Measurements from ENCODE around the gene GARIN5A.
"Not testable (repeated sequence)": the region's sequence is repeated elsewhere in the genome, so short reads cannot be mapped to it uniquely, and the experiment has no call there.

GARIN5A gene

DNA sequence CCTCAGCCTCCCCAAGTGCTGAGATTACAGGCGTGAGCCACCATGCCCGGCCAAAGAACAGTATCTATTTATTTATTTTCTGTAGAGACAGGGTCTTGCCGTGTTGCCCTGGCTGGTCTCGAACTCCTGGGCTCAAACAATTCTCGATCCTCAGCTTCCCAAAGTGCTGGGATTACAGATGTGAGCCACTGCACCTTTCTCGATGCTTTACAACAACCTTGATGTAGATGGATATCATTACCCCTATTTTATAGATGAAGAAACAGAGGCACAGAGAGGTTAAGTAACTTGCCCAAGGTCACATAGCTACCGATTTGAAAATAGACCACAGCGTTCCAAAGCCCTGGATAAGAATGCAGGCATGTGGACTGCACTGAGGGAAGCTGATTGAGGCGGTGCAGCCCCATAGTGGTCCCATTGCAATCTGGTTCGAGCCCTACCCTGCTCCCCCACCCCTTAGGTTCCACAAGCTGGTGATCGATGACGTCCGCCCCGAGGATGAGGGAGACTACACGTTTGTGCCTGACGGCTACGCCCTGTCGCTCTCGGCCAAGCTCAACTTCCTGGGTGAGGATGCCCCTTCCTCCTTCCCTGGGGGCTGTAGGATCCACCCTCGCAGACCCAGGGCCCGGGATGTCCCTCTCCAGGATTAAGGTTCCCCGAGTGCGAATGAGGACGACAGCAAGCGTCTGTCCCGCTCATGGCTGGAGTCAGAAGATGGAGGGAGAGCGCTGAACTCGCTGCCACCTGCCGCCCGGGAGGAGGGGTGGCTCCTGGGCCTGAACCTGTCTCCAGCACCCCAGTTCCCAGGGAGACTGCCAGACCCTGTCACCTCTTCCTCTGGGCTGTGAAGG lies 26.1 kb downstream of the GARIN5A start:
- Mint-ChIP-seq H3K4me3 (no peak overlapping the region), H3K27ac (no peak overlapping the region), H3K9me3 (ENCODE audit: low read depth) (no peaks in the 10 kb centered on the region), H3K4me1 (ENCODE audit: low read depth) (no peaks in the 10 kb centered on the region), H3K36me3 (no peaks in the 10 kb centered on the region), H3K27me3 (no peaks in the 10 kb centered on the region)

DNA sequence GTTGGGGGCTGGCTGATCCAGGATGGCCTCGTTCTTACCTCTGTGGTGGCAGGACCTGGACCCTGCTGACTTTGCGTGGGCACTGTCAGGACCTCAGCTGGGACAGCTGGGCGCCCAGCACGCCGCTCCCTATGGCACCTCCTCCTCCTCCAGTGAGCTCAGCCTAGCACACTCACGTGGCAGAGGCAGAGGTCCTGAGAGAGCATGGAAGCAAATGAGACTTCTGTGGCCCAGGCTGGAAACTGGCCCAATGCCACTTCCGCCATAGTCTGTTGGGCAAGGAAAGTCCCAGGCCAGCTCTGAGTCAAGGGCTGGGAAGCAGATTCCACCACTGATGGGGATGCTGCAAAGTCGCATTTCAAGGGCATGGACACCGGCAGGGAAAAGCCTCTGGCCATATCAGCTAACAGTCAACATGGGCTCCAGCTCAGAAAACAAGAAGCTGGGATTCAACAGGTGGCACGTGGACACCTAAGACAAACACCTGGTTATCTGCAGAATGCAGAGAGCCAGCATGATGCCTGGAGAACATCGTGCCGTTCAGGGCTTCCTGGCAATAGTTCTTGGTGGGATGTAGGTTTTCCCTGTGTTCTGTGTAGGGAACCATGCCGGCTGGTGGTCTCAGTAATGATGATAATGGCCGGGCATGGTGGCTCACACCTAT lies 27.3 kb downstream of the GARIN5A start:
- Mint-ChIP-seq H3K9me3 (ENCODE audit: low read depth) (no peaks in the 10 kb centered on the region), H3K36me3 (no peaks in the 10 kb centered on the region), H3K27me3 (peaks cover 2% of the 10 kb centered on the region), H3K27ac (no peak overlapping the region), H3K4me1 (ENCODE audit: low read depth) (no peaks in the 10 kb centered on the region), H3K4me3 (no peak overlapping the region)

DNA sequence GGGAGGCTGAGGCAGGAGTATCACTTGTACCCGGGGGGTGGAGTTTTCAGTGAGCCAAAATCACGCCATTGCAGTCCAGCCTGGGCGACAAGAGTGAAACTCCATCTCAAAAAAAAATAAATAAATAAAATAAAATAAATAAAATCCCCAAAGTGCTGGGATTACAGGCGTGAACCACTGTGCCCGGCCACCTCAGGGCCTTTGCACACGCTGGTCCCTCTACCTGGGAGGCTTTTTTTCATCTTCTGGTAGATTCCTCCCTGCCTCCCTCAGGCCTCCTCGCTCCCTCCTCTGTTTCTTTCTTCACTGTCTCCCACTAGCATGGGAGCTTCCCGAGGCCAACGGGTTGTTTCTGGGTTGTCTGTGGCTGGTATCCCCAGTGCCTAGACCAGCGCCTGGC lies 28.9 kb downstream of the GARIN5A start:
- no peak overlapping the region for H3K4me3 Mint-ChIP-seq
- peaks cover 5% of the 10 kb centered on the region for H3K27me3 Mint-ChIP-seq
- H3K4me1 Mint-ChIP-seq (ENCODE audit: low read depth) = no peaks in the 10 kb centered on the region
- H3K9me3 Mint-ChIP-seq (ENCODE audit: low read depth) = no peaks in the 10 kb centered on the region
- H3K36me3 Mint-ChIP-seq = no peaks in the 10 kb centered on the region
- no peak overlapping the region for H3K27ac Mint-ChIP-seq

DNA sequence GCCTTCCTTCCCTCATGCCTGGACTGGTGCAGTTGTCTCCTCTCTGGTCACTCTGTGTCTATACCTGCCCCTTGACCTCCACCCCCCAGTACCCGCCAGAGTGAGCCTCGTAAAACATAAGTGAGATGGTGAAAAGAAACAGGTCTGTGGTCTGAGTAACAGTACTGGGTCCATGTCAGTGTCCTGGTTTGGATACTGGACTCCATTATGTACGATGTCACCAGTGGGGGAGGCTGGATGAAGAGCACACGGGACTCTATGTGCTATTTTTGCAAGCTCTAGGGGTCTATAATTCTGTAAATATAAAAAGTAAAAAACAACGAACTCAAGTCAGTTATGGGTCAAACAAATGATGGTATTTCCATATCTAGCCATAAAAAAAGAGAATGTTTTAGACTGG lies 29.6 kb downstream of the GARIN5A start:
- no peaks in the 10 kb centered on the region for H3K9me3 Mint-ChIP-seq (ENCODE audit: low read depth)
- no peaks in the 10 kb centered on the region for H3K36me3 Mint-ChIP-seq
- H3K27ac Mint-ChIP-seq = no peak overlapping the region
- H3K4me1 Mint-ChIP-seq (ENCODE audit: low read depth) = no peaks in the 10 kb centered on the region
- H3K4me3 Mint-ChIP-seq = no peak overlapping the region
- H3K27me3 Mint-ChIP-seq = peaks cover 5% of the 10 kb centered on the region

DNA sequence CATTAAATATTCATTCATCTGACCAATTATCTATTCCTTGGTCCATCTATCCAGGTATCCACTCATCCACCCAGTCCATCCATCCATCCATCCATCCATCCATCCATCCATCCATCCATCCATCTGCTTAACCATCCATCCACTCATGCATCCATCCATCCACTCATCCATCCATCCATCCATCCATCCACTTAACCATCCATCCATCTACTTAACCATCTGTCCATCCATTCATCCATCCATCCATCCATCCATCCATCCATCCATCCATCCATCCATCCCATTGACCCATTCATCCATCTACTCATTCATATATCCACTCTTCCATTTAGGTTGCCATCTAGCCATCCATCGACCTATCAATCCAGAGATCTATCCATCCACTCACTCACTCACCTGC lies 32.6 kb downstream of the GARIN5A start:
- Mint-ChIP-seq H3K36me3 (no peaks in the 10 kb centered on the region), H3K27me3 (peaks cover 9% of the 10 kb centered on the region), H3K4me3 (no peak overlapping the region), H3K27ac (no peak overlapping the region), H3K9me3 (ENCODE audit: low read depth) (no peaks in the 10 kb centered on the region), H3K4me1 (ENCODE audit: low read depth) (no peaks in the 10 kb centered on the region)

DNA sequence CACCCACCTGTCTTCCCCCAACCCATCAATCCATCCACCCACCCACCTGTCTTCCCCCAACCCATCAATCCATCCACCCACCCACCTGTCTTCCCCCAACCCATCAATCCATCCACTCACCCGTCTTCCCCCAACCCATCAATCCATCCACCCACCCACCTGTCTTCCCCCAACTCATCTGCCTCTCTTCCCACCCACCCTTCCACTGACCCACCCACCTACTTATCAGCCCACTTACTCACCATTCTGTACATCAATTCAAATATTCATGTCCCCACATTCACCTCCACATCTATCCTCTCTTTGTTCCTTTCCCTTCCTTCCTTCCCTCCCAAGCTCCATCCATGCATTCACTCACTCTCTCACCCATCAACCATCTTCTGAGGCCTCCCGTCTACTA lies 37.5 kb downstream of the GARIN5A start:
- not testable (repeated sequence) for H3K4me1 Mint-ChIP-seq (ENCODE audit: low read depth); H3K9me3 Mint-ChIP-seq (ENCODE audit: low read depth); H3K4me3 Mint-ChIP-seq; H3K27ac Mint-ChIP-seq; H3K36me3 Mint-ChIP-seq; H3K27me3 Mint-ChIP-seq

DNA sequence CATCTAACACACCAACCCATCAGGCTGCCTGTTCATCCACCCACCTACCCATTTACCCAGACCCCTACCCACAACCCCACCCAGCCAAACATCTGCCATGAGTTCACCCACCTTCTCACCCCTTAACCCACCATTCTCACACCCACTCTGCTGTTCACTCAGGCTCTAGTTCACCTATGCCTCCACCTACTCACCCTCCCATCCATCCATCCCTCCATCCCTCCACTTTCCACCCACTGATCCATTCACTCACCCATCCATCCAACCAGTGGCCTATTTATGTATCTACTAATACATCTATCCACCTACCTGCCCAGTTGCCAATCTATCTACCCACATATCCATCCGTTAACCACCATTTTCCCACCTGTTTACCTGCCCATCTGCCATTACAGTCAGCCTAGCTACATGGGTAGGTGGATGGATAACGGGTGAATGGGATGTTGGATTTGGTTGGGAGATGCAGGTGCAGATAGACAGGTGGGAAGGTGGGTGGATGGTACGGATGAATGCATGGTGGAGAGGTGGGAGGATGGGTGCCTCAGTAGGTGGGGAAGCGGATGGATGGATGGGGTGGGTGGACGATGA lies 38.7 kb downstream of the GARIN5A start:
- Mint-ChIP-seq H3K4me1 (ENCODE audit: low read depth) (no peaks in the 10 kb centered on the region), H3K36me3 (no peaks in the 10 kb centered on the region), H3K9me3 (ENCODE audit: low read depth) (no peaks in the 10 kb centered on the region)

DNA sequence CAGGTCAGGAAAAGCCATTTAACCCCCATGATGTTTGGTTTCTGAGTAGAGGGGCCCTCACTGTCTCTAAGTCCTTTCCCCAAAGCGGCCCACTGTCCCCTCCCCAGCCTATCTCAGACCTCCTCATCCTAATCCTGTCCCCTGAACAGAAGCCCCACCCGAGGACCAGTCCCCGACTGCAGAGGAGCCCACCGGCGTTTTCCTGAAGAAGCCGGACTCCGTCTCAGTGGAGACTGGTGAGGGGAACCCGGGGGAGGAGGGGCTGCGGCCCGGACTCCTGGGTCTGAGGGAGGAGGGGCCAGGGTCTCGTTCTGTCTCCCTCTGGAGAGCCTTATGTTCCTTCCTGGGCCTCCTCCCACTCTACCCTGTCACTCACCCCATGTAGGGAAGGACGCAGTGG lies 41.0 kb downstream of the GARIN5A start:
- Mint-ChIP-seq H3K27ac (no peak overlapping the region), H3K4me3 (no peak overlapping the region), H3K36me3 (no peaks in the 10 kb centered on the region), H3K9me3 (ENCODE audit: low read depth) (no peaks in the 10 kb centered on the region), H3K27me3 (peaks cover 10% of the 10 kb centered on the region), H3K4me1 (ENCODE audit: low read depth) (peaks cover 9% of the 10 kb centered on the region)

More for the DNA sequence above, 38.7 kb downstream of the GARIN5A start:
- H3K4me3 Mint-ChIP-seq = no peak overlapping the region
- H3K27me3 Mint-ChIP-seq = peaks cover 9% of the 10 kb centered on the region
- H3K27ac Mint-ChIP-seq = no peak overlapping the region

DNA sequence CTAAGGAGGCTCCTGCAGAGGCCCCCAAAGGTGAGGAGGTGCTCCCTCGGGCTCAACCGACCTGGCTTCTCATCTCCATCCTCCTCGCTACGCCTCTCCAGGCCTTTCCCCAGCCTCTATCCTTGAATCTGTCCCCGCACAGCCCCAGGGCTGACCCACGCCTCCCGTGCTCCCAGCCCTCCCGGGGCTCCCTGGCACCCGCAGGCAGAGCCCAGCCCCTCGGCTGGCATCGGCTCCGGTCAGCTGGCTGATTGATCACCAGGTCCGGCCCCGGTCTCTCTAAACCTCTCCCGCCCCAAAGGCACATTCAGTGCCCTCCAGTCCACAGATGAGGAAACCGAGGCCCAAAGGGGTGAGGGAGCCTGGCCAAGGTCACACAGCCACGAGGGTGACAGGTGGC lies 41.4 kb downstream of the GARIN5A start:
- Mint-ChIP-seq H3K27me3 (peaks cover 10% of the 10 kb centered on the region), H3K4me1 (ENCODE audit: low read depth) (peaks cover 9% of the 10 kb centered on the region), H3K36me3 (no peaks in the 10 kb centered on the region), H3K9me3 (ENCODE audit: low read depth) (no peaks in the 10 kb centered on the region), H3K27ac (no peak overlapping the region), H3K4me3 (no peak overlapping the region)

DNA sequence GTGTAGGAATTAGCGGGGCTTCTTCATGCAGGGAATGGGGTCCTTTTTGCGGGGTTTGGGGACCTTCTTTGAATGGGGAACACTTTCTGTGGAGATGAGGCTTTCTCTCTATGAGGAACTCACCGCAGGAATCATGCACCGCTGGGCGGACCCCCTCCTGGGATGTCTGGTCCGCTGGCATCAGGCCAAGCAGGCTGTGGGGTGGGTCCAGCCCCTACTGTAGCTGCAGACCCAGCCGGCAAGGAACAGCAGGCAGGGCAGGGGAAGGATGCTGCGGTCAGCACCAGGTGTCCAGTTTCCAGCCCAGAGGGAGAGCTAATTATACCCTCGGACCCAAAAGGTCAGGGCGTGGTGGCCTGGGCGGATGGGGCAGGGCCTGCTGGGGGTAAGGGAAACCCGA lies 42.1 kb downstream of the GARIN5A start:
- Mint-ChIP-seq H3K36me3 (no peaks in the 10 kb centered on the region), H3K27me3 (peaks cover 6% of the 10 kb centered on the region), H3K9me3 (ENCODE audit: low read depth) (no peaks in the 10 kb centered on the region), H3K27ac (no peak overlapping the region), H3K4me1 (ENCODE audit: low read depth) (peaks cover 9% of the 10 kb centered on the region), H3K4me3 (no peak overlapping the region)

DNA sequence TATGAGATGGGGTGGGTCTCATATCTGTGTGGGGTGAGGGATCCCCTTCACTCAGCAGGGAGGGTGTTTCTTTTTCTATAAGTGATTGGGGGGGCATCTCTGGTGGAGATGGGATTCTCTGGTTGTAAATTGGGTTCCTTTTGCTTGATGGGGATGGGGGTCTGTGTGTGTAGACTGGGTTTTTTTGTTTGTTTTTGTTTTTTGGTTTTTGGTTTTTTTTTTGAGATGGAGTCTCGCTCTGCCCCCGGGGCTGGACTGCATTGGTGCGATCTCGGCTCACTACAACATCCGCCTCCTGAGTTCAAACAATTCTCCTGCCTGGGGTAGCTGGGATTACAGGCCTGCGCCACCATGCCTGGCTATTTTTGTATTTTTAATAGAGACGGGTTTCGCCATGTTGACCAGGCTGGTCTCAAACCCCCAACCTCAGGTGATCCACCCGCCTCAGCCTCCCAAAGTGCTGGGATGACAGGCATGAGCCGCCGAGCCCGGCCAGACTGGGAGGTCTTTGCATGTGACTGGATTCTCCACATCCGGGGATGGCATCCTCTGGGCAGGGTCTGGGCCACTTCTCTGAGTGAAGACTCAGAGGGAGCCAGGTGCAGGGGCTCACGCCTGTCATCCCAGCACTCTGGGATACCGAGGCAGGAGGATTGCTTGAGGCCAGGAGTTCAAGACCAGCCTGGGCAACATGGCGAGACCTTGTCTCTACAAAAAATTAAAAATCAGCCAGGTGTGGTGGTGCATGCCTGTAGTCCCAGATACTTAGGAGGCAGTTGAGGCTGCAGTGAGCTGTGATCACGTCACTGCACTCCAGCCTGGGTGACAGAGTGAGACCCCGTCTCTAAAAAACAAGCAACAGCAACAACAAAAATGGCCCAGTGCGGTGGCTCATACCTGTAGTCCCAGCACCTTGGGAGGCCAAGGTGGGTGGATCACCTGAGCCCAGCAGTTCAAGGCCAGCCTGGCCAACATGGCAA lies 43.2 kb downstream of the GARIN5A start:
- H3K27ac Mint-ChIP-seq = no peak overlapping the region

DNA sequence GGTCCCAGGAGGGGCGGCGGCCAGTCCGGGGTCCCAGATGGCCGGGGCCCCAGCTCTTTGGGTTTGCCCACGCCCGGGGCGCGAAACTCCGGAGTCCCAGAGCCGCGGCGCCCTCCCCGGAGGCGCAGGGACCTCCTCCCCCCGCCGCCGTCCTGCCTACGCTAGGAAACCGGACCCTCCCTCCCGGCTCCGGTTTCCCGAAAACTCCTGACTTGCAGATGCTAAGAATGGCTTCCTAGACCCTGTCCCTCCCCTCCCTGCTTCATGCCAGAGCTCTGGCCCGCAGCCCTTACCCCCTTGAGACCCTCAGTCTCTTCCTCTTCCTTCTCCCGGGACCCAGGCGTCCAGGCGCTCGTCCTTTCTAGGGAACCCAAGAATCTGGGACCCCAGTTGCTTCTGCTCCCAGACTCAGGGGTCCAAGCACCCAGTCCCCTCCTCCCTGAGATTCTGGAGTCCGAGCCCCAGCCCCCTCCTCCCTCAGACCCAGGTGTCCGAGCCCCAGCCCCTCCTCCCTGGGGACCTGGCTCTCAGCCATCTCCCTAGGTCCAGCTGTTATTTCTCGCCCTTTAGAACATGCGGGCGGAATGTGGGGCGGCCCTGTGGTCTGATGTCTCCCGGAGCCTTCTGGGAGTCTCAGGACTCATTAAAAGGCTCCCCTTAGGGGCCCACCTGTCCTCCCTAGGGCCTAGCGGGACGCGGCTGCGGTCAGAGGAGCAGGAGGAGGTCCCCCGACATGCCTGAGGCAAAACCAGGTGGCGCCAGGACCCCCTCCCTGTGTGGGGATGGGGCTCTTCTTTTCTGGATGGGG lies 44.2 kb downstream of the GARIN5A start, which contains the start of gene MYBPC2:
MYBPC2 (plus strand) TSS at position 672 of the 808 bp plus-strand sequence; CDS start at position 734, 62 bp downstream.
- Mint-ChIP-seq H3K36me3 (no peaks in the 10 kb centered on the region), H3K27ac (peak within 1 kb of the TSS; percentile 66), H3K4me3 (peak within 1 kb of the TSS; percentile 90), H3K4me1 (ENCODE audit: low read depth) (peaks cover 15% of the 10 kb centered on the region), H3K27me3 (peaks cover 7% of the 10 kb centered on the region), H3K9me3 (ENCODE audit: low read depth) (no peaks in the 10 kb centered on the region)

More for the DNA sequence above, 43.2 kb downstream of the GARIN5A start:
- Mint-ChIP-seq H3K4me1 (ENCODE audit: low read depth) (peaks cover 13% of the 10 kb centered on the region), H3K27me3 (peaks cover 9% of the 10 kb centered on the region), H3K36me3 (no peaks in the 10 kb centered on the region), H3K4me3 (peak overlapping the region; percentile 79), H3K9me3 (ENCODE audit: low read depth) (no peaks in the 10 kb centered on the region)

DNA sequence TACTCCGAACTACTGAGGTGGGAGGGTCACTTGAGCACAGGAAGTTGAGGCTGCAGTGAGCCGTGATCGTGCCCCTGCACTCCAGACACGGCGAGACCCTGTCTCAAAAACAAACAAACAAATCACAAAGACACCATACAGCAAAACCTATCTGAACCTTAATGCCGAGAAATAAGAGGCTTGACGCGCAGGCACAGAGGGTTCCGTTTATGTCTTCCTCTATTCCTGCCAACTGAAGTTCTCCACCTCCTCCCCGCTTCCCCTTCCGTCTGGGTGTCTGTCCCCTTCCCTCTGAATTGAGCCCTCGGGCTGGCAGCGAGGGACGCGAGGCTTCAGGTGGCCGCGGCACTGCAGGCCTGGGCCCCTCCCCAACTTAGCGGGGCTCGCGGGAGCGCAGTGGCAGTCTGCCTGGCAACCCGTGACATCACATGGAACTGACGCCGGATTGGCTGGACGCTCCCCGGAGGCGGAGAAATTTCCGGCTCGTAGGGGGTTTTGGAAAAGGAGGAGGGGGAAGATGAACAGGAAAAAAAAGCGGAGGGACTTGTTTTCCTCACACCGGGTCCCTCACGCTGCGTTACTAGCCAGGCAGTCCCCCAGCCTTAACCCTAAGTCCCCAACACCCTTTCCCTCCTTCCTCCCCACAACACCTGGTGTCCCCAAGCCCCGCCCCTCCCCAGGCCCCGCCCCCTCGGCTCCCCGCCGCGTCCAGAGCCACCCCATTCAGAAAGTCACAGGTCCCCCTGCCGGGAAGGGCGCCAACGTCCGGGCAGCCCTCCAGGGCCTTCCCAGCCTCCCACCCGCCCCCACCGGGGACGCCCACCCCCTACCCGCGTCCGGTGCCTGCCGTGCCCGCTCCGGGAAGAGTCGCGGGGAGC lies 45.1 kb downstream of the GARIN5A start:
- peaks cover 7% of the 10 kb centered on the region for H3K27me3 Mint-ChIP-seq
- peaks cover 15% of the 10 kb centered on the region for H3K4me1 Mint-ChIP-seq (ENCODE audit: low read depth)
- no peaks in the 10 kb centered on the region for H3K36me3 Mint-ChIP-seq
- H3K27ac Mint-ChIP-seq = peak overlapping the region; percentile 66
- H3K4me3 Mint-ChIP-seq = peak overlapping the region; percentile 90
- H3K9me3 Mint-ChIP-seq (ENCODE audit: low read depth) = no peaks in the 10 kb centered on the region

Data from activated naive CD8-positive, alpha-beta T cell (primary cell).